Measurements from ENCODE around the gene PUSL1.

The PUSL1 gene

DNA sequence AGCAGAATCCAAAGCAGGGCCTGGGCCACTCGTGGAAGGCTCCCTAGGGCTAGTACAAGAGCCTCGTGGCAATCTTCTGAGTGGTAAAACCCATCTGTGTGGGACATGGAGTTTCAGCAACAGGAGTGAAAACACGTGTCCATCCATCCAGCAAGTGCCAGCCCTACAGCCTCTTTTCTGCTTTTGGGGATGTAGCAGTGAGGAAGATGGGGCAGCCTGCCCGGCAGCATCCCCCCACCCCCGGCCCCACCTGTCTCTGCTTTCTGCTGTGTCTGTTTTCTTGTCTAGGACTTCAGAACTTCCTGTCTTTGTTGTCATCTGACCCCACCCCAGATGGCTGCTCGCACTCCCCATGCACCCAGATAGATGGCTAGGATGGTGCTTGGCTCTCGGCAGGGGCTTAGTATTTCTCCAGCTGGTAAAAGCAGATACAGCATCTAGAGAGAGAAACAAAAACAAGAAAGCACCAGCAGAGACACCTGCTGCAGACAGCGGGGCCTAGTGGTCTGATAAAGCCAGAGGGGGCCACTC is 17.7 kb downstream of the PUSL1 start:
- DNase-seq = no peak

DNA sequence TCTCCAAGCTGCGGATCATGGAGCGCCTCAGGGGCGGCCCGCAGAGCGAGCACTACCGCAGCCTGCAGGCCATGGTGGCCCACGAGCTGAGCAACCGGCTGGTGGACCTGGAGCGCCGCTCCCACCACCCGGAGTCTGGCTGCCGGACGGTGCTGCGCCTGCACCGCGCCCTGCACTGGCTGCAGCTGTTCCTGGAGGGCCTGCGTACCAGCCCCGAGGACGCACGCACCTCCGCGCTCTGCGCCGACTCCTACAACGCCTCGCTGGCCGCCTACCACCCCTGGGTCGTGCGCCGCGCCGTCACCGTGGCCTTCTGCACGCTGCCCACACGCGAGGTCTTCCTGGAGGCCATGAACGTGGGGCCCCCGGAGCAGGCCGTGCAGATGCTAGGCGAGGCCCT is 18.9 kb downstream of the PUSL1 start:
- DNase-seq = no peak

DNA sequence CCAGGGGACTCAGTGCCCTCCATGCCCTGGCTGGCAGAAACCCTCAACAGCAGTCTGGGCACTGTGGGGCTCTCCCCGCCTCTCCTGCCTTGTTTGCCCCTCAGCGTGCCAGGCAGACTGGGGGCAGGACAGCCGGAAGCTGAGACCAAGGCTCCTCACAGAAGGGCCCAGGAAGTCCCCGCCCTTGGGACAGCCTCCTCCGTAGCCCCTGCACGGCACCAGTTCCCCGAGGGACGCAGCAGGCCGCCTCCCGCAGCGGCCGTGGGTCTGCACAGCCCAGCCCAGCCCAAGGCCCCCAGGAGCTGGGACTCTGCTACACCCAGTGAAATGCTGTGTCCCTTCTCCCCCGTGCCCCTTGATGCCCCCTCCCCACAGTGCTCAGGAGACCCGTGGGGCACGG is 19.9 kb downstream of the PUSL1 start:
- no peak for DNase-seq

DNA sequence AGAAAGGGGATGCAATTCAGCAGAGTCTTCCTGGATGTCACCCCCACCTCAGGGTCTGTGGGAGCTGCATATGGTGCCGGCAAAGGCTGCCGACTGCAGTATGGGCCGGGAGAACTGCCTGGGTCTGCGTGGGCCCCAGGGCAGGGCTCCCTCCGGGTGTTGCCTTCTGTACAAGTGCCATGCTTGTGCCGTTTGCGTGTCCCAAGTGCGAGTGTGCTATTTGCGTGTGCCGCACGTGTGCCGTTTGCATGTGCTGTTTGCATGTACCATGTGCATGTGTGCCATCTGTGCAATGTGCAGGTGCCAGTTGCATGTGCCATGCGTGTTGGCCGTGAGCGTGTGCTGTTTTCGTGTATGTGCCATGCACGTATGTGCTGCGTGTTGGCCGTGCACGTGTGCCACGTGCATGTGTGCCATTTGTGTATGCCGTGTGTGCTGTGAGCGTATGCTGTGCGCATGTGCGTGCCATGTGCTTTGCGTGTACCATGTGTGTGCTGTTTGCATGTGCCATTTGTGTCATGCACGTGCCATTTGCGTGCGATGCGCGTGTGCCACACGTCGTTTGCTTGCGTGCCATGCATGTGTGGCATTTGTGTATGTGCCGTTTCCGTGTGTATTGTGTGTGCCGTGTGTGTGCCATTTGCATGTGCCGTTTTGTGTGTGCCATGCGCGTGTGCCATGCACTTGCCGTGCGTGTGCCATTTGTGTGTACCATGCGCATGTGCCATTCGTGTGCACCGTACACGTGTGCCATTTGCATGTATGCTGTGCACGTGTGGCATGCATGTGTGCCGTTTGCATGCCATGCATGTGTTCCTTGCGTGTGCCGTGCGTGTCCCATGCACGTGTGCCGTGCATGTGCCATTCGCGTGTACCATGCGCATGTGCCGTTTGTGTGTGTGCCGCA is 21.2 kb downstream of the PUSL1 start:
- DNase-seq = no peak

DNA sequence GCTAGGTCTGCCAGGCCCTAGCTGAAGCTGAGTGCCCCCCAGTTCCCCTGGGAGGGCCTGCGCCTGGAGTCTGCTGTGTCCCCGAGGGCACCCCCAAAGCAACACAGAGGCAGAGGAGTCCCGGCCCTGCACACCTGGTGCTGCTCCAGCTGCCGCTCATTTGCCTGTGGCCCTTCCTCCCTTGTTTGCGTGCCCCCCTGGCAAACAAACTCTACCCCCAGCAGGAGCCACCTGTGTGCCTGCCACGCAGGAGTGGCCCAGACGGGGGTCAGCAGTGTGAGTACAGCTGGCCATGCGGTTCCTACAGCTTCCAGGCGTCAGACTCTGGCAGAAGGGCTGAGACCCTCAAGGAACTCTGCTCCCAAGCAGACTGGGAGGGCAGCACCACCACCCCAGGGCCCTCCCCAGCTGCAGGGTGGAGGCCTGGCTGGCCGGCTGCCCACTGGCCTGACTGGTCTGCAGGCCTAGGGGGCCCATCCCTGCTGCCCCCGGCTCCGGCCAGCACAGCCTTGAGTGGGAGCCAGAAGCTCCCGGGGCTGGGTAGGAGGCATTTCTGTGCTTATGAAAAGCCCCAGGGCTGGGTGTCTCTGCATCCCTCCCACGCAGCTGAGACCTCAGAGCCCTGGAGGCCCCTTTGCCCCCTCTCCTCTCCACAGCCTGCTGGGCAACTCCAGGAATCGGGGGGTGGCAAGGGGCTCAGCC is 22.1 kb downstream of the PUSL1 start:
- DNase-seq = no peak

DNA sequence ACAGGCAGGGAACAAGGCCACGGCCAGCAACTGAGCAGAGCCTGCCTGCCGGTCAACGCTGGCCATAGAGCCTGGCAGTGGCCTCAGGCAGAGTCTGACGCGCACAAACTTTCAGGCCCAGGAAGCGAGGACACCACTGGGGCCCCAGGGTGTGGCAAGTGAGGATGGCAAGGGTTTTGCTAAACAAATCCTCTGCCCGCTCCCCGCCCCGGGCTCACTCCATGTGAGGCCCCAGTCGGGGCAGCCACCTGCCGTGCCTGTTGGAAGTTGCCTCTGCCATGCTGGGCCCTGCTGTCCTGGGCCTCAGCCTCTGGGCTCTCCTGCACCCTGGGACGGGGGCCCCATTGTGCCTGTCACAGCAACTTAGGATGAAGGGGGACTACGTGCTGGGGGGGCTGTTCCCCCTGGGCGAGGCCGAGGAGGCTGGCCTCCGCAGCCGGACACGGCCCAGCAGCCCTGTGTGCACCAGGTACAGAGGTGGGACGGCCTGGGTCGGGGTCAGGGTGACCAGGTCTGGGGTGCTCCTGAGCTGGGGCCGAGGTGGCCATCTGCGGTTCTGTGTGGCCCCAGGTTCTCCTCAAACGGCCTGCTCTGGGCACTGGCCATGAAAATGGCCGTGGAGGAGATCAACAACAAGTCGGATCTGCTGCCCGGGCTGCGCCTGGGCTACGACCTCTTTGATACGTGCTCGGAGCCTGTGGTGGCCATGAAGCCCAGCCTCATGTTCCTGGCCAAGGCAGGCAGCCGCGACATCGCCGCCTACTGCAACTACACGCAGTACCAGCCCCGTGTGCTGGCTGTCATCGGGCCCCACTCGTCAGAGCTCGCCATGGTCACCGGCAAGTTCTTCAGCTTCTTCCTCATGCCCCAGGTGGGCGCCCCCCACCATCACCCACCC is 22.9 kb downstream of the PUSL1 start, which contains the start of gene TAS1R3:
TSS of gene TAS1R3 (plus strand) at position 213 of the 898 bp plus-strand sequence. CDS start at position 279, 66 bp downstream.
- no peak for DNase-seq

DNA sequence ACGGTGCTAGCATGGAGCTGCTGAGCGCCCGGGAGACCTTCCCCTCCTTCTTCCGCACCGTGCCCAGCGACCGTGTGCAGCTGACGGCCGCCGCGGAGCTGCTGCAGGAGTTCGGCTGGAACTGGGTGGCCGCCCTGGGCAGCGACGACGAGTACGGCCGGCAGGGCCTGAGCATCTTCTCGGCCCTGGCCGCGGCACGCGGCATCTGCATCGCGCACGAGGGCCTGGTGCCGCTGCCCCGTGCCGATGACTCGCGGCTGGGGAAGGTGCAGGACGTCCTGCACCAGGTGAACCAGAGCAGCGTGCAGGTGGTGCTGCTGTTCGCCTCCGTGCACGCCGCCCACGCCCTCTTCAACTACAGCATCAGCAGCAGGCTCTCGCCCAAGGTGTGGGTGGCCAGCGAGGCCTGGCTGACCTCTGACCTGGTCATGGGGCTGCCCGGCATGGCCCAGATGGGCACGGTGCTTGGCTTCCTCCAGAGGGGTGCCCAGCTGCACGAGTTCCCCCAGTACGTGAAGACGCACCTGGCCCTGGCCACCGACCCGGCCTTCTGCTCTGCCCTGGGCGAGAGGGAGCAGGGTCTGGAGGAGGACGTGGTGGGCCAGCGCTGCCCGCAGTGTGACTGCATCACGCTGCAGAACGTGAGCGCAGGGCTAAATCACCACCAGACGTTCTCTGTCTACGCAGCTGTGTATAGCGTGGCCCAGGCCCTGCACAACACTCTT is 23.8 kb downstream of the PUSL1 start:
- no peak for DNase-seq

DNA sequence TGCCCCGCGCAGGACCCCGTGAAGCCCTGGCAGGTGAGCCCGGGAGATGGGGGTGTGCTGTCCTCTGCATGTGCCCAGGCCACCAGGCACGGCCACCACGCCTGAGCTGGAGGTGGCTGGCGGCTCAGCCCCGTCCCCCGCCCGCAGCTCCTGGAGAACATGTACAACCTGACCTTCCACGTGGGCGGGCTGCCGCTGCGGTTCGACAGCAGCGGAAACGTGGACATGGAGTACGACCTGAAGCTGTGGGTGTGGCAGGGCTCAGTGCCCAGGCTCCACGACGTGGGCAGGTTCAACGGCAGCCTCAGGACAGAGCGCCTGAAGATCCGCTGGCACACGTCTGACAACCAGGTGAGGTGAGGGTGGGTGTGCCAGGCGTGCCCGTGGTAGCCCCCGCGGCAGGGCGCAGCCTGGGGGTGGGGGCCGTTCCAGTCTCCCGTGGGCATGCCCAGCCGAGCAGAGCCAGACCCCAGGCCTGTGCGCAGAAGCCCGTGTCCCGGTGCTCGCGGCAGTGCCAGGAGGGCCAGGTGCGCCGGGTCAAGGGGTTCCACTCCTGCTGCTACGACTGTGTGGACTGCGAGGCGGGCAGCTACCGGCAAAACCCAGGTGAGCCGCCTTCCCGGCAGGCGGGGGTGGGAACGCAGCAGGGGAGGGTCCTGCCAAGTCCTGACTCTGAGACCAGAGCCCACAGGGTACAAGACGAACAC is 24.5 kb downstream of the PUSL1 start:
- DNase-seq = no peak

DNA sequence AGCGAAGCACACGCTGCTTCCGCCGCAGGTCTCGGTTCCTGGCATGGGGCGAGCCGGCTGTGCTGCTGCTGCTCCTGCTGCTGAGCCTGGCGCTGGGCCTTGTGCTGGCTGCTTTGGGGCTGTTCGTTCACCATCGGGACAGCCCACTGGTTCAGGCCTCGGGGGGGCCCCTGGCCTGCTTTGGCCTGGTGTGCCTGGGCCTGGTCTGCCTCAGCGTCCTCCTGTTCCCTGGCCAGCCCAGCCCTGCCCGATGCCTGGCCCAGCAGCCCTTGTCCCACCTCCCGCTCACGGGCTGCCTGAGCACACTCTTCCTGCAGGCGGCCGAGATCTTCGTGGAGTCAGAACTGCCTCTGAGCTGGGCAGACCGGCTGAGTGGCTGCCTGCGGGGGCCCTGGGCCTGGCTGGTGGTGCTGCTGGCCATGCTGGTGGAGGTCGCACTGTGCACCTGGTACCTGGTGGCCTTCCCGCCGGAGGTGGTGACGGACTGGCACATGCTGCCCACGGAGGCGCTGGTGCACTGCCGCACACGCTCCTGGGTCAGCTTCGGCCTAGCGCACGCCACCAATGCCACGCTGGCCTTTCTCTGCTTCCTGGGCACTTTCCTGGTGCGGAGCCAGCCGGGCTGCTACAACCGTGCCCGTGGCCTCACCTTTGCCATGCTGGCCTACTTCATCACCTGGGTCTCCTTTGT is 25.3 kb downstream of the PUSL1 start:
- no peak for DNase-seq

DNA sequence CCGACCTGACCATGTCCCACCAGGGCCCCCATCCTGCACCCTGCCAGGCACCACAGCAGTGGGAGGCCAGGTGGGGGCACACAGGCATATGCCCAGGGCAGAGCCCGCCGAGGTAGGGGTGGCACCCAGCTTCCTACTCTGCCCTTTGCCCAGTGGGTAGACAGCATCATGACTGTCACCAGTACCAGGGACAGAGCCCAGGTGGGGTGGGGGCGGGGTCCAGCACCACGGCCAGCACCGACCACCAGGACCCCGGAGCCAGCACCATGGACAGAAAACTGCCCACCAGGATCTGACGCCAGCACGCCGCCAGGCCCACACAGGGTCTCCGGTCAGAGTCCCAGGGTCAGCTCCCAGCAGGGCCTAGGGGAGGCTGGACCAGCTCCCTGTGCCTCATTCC is 26.4 kb downstream of the PUSL1 start:
- no peak for DNase-seq

DNA sequence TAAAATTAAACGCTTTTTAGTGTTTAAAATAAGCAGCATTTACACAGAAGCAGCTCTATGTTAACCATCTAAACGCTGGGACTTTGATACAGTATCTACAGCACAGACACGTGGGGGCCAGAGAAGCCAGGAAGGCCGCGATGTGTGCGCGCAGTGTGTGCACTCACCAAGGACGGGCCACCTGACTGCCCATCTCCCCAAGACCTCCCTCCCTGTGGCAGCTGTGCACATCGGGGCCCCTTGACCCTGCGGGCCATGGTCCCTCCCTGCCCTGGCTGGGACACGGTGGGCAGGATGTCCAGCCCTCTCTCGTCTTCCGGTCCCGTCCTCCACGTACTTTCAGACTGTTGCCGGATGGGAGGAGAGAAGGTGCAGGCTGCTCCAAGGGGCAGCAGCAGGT is 26.9 kb downstream of the PUSL1 start:
- DNase-seq = no peak

DNA sequence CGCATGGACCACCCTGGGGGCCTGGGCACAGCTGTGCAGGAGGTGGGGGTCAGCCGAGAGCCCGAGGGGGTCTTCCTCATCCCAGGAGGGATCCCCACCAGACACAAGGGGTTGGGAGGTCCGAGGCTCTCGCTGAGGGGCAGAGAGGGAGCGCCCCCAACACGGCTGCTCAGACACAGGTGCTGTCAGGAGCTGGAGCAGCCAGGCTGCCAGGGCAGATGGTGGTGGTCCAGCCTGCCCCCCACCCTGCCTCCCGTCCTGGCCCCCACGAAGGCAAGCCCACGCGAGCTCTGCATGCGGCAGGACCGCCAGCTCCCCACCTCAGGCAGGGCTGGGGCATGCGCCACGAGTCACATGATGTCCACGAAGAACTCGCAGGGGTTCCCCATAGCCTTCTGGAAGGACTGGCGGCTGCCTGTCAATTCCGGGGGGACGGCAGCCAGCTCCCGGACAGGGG is 27.4 kb downstream of the PUSL1 start:
- no peak for DNase-seq

DNA sequence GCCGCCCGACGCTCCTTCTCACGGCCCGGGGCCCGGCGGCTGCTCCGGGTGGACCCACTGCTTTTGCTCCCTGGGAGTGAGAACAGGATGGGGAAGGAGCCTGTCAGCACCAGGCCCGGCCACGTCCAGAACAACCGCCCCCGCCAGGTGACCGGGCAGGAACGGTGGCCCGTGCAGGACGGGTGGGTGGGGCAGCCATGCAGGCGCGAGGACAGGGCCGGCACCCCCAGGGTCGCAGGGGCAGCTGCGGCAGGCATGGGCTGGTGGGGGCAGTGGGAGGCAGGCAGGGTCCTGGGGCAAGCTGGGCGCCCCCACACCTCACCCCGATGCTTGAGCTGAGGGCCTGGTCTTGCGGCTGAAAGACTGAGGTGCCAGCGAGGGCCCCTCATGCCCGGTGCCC is 28.0 kb downstream of the PUSL1 start:
- no peak for DNase-seq

DNA sequence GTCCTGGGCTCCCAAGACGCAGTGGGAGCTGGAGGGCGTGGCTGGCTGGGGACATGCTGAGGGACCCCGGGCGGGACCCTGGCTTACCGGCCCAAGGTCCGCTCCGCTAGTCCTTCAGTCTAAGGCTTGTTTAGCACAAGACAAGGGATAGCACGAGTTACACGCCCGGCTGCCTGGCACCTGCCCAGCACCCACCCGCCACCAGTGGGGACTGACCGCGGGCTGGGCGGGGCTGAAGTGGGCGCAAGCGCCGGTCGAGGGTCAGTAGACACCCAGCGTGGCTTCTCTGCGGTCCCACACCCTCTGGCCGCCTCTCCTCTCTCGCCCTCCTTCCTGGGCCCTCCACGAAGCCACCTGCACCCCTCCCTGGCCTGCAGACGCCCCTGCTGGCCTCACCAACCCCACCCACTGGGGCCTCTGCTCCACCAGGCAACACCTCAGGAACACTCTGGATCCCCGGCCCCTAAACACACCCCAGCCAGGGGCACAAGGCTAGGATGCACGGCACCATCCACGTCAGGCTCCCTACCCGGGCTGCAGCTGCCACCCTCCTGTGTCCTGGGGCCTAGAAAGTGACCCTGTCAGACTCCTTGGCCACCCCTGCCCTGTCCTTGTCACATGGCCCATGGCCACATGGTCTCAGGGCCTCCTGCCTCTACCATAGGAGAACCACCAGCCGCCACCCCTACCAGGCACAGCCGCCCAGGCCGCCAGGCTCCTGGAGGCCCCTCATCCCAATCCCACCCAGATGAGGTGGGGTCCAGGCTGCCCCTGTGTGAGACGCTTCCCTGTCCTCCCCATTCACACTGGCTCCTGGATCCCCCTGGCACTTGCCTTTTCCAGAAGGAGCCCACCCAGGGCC is 28.8 kb downstream of the PUSL1 start:
- no peak for DNase-seq

DNA sequence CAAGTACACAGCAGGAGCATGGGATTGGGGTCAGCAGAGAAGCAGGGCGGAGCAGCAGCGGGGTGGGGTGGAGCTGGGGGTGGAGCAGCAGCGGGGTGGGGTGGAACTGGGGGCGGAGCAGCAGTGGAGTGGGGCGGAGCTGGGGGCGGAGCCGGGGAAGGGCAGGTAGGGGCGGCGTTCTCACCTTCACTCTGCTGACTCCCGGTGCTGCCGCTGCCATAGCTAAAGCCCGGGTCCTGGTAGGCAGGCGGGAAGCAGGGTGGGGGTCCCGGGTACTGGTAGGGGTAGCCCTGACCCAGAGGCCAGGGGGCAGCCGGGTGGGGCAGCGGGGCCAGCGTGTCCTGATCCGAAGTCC is 29.4 kb downstream of the PUSL1 start:
- peak in 1 of 2 experiments; percentile 28 for DNase-seq

DNA sequence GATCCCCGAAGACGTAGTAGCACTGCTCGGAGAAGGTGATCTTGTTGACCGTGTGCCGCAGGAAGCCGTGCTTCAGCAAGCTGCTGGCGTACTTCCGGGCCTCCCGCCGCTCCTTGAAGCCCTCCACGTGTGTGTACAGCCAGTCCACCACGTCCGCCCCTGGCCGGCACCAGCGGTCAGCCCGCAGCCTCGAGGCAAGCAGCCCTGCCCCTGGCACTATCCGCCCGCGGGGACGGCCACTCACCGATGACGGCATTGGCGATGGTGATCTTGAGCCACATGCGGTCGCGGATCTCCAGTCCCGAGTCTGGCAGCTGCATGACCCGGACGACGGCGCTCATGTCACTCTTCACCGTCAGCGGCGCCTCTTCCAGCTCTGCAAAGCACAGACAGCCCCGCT is 29.9 kb downstream of the PUSL1 start:
- DNase-seq = no peak

DNA sequence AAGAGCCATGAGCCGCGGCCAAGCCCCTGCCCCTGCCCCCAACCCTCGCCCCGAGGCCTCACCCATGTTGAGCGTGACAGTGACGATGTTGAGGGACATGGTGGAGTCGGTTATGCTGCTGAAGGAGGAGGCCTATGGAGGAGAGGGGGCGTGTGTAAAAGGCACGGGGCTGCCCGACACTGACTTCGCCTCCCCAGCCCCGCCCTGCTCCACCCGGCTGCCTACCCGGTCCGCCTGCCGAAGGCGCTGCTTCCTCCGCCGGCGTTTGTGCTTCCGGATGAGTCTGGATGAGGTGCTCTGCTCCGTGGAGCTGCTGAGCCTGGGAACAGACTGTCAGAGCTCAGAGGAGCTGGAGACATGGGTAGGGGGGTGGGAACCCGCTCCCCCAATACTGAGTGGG is 31.8 kb downstream of the PUSL1 start:
- no peak for DNase-seq

DNA sequence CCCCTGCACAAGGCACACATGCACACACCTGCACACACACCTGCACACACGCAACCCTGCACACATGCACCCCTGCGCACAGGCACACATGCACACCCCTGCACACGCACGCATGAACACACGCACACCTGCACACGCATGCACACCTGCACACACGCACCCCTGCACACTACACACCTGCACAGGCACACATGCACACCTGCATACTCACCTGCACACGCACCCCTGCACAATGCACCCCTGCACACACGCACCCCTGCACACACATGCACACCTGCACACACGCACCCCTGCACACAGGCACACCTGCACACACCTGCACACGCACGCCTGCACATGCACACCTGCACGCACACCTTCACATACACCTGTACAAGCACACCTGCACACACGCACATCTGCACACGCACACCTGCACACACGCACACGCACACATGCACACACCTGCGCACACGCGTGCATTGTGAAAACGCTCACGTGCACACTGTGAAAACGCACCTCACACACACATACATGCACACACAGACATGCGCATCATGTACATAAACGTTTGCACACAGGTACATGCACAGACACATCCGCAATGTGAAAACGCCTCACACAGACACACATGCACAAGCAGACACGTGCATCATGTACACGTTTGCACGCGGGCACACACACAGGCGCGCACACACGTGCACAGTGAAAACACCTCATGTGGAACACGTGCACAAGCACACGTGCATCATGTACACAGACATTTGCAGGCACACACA is 32.6 kb downstream of the PUSL1 start:
- DNase-seq = no peak

DNA sequence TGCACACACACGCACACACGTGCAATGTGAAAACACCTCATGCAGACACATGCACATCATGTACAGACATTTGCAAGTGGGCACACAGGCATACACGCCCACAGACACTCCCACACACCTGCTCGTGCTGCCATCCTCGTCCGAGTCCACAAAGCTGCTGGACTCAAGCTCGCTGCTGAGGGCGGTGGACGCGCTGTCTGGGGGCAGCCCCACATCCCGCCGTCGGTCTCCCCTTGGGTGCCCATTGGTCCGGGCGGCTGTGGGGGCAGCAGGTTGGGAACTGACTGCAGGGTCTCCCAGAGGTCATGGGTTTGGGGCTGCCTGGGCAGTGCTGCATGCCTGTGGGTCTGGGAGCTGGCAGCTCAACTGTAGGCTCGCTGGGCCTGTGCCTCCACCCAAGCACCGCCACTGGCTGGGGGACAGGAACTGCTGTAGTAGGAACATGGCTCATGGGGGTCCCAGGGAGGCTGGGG is 33.2 kb downstream of the PUSL1 start:
- no peak for DNase-seq
